NCI-H187 treated with DMSO at 0.1 percent for 48 hours (cell line): ENCODE results near the gene DNAJC1.
"Not testable (repeated sequence)": the region's sequence is repeated elsewhere in the genome, so short reads cannot be mapped to it uniquely, and the experiment has no call there.

Experiments used
- DNase-seq: peaks from one replicate; lab custom pipeline; 2025; lab: John Stamatoyannopoulos, UW

DNAJC1 gene

GRCh38 chr10:21904930-21905329, 98.6 kb downstream of the DNAJC1 start:
- no peak for DNase-seq

GRCh38 chr10:21899736-21900135, 103.8 kb downstream of the DNAJC1 start:
- DNase-seq = no peak

DNA sequence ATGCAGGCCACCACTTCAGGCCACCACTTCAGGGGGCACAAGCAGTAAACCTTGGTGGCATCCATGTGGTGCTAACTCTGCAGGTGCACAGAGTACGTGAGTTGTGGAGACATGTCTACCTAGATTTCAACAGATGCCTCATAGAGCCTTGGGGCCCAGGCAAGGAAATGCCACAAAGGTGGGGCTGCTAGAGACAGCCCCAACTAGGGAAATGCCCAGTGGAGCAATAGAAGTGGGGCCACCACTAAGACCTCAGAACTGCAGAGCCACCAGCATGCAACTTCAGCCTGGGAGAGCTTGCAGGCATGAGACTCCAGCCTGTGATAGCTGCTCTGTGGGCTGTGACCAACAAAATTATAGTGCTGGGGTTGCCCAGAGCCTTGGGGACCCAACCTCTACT, 107.6 kb downstream of the DNAJC1 start:
- DNase-seq = no peak

GRCh38 chr10:21894648-21895342, 108.7 kb downstream of the DNAJC1 start:
- no peak for DNase-seq

GRCh38 chr10:21891439-21891838, 112.1 kb downstream of the DNAJC1 start:
- DNase-seq = no peak

- DNase-seq = no peak
Observed at GRCh38 chr10:21889477-21890275, 113.9 kb downstream of the DNAJC1 start.

DNA sequence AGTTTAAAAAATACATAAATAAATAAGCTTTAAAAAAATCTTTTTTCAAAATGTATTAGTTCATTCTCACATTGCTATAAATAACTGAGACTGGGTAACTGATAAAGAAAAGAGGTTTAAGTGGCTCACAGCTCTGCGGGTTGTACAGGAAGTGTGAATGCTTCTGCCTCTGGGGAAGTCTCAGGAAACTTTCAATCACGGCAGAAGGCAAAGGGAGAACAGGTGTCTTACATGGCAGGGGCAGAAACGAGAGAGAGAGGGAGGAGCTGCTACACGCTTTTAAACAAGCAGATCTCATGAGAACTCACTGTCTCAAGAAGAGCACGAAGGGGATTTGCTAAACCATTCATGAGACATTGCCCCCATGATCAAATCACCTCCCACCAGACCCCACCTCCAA, 114.6 kb downstream of the DNAJC1 start:
- DNase-seq = no peak

DNA sequence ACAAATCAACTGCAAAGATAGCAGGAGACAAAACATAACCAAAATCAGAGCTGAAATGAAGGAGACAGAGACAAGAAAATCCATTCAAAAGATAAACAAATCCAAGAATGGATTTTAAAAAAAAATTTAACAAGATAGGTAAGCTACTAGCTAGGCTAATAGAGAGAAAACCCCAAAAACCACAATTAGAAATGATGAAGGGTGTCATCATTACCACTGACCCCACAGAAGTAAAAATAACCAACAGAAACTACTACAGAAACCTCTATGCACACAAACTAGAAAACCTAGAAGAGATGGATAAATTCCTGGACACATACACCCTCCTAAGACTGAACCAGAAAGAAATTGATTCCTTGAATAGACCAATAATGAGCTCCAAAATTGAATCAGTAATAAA, 117.6 kb downstream of the DNAJC1 start:
- DNase-seq = no peak

GRCh38 chr10:21873198-21873597, 130.3 kb downstream of the DNAJC1 start:
- no peak for DNase-seq

DNA sequence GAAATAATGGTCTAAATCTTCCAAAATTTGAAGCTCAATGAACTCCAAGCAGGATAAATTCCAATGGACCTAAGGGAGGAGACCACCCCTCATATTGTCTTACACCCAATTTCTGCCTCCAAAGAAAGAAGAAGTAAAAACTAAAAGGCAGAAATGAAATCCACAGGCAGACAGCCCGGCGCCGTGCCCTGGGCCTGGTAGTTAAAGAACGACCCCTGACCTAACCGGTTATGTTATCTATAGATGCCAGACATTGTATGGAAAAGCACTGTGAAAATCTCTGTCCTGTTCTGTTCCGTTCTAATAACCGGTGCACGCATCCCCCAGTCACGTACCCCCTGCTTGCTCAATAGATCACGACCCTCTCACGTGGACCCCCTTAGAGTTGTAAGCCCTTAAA, 130.8 kb downstream of the DNAJC1 start:
- not testable (repeated sequence) for DNase-seq

DNA sequence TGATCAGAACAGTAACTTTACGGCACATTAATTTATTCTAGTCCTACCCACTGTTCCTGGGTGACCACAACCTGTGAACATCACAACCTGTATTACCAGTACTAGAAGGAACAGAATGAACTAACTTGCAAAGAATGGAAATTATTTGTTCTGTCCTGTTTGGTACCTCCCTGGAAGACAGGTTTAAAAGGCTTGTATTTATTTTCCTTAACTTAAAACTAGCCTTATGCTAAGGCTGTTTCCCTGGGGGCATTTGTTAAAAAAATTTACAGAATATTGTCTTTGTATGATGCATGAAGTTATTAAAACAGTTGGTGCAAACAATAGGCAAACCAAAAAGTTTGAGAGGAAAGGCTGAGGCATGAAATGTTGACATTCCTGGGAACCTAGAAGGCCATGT, 132.7 kb downstream of the DNAJC1 start:
- DNase-seq = no peak

- DNase-seq = not testable (repeated sequence)
Observed at GRCh38 chr10:21869087-21869486, 134.4 kb downstream of the DNAJC1 start.

- no peak for DNase-seq
Observed at GRCh38 chr10:21860718-21861117, 142.8 kb downstream of the DNAJC1 start.

DNA sequence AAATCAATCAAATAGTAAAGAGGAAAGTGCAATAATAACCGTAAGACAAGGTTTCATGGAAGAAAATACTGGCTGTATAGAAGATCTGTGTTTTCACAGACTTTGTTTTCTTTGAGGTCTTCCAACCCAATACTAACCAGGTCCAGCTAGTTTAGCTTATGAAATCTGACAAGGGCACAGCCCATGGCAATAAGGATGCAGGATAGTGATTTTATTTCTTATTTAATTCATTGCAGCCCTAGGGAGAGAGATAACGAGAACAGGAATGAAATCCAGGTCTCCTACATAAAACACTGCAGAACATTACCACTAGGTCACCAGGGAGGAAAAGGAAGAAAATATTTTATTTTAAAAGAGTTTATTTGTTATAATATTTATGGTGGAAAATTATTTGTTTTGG, 145.1 kb downstream of the DNAJC1 start:
- DNase-seq = no peak

DNA sequence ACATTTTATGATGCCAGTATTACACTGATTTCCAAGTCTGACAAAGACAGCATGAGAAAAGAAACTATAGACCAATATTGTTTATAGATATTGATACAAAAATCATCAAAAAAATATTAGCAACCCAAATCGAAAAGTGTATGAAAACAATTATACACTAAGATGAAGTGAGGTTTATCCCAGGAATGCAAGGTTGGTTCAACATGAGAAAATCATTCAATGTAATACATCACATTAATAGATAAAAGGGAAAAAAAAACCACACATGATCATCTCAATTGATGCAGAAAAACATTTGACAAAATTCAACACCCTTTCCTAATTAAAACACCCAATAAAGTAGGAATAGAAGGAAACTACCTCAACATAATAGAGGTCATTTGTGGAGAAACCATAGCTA, 153.9 kb downstream of the DNAJC1 start:
- DNase-seq = no peak

DNA sequence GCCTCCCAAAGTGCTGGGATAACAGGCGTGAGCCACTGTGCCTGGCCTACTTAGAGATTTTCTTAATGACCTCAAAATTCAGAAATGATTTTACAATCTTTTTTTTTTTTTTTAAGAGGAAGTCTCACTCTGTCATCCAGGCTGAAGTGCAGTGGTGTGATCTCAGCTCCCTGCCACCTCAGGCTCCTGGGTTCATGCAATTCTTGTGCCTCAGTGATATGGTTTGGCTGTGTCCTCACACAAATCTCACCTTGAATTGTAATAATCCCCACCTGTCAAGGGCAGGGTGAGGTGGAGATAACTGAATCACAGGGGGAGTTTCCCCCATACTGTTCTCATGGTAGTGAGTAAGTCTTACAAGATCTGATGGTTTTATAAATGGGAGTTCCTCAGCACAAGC, 159.9 kb downstream of the DNAJC1 start:
- DNase-seq = no peak

GRCh38 chr10:21841273-21841672, 162.3 kb downstream of the DNAJC1 start:
- DNase-seq = not testable (repeated sequence)

- DNase-seq = not testable (repeated sequence)
Observed at GRCh38 chr10:21837487-21837886, 166.0 kb downstream of the DNAJC1 start.

DNA sequence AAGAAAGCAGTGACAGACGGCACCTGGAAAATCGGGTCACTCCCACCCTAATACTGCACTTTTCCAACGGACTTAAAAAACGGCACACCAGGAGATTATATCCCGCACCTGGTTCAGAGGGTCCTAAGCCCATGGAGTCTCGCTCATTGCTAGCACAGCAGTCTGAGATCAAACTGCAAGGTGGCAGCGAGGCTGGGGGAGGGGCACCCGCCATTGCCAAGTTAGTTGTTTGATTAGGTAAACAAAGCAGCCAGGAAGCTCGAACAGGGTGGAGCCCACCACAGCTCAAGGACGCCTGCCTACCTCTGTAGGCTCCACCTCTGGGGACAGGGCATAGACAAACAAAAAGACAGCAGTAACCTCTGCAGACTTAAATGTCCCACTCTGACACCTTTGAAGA, 169.0 kb downstream of the DNAJC1 start:
- DNase-seq = not testable (repeated sequence)

GRCh38 chr10:21832821-21833130, 170.8 kb downstream of the DNAJC1 start:
- DNase-seq = no peak

DNA sequence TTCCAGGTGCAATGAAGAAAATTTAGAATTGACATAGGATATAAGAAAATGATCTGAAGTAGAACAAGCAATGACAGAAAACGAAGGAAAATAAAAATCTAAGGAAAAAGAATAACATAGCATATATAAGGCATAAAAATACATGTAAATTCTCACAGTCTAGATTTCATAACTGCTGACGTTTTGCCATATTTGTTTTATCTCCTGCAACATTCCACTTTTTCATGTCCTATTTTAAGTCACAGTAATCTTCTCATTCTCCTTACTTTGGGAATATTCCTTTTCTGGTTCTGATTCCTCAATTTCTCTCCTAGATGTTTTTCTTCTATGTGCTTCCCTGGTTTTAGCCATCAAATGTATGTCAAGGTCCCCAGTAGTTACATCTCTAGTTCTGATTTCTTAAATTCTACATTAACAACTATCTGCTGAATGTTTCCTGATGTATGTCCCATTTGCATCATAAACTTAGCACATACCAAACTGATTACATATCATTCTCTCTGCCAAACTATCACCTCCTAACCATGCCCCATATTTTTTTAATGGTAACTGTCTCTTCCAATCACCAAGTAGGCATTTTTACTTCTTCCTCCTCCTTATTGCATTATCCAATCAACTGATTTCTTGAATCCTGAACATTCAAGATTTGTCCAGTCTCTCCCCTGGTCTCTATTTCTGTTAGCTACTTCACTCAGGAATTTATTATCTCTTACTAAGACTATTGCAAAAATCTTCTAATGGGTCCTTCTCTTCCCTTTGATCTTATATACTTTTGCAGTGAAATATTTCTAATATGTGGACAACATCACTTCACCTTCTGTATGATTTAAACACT, 171.3 kb downstream of the DNAJC1 start:
- DNase-seq = no peak

- no peak for DNase-seq
Observed at GRCh38 chr10:21830037-21830436, 173.5 kb downstream of the DNAJC1 start.

DNA sequence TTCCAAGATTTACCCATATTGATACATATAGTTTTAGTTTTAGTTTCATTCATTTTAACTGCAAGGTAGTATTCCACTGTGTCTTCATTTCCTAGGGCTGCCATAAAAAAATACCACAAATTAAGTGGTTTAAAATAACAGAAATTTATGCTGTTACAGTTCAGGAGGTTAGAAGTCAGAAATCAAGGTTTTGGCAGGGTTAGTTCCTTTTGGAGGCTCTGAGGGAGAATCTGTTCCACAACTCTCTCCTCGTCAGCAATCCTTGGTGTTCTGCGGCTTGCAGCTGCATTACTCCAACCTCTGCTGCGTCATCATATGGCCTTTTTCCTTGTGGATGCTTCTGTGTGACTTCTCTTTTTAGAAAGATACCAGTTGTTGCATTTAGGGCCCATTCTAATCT, 176.2 kb downstream of the DNAJC1 start:
- DNase-seq = no peak
